Astrocyte (in vitro differentiated cells and primary cell): ENCODE data around the gene MCMBP. TPM values are rescaled to one million over a fixed set of nuclear protein-coding genes. Genes with fewer than 3 reads are reported as not detected.

ENCODE experiments used
- DNase-seq: peaks from one replicate; pipeline ENCODE4 v3.0.0-alpha.2; 2010; ENCODE audit warnings: low read depth
- FAIRE-seq: peaks from 2 replicates; lab custom pipeline; 2011; peaks lifted over from hg19 to GRCh38; lab: Jason Lieb, UNC
- H2AFZ ChIP-seq: 2 replicates; pipeline ENCODE4 v1.6.0; 2012; ENCODE audit warnings: low read depth, low read length, inconsistent platforms
- H3K27ac ChIP-seq: 2 replicates; pipeline ENCODE4 v1.5.1; 2011; ENCODE audit warnings: low read depth, low read length, inconsistent platforms
- H3K27me3 ChIP-seq: 2 replicates; pipeline ENCODE4 v1.6.0; 2011; ENCODE audit warnings: low read length, inconsistent platforms; ENCODE audit not compliant: insufficient read depth
- H3K36me3 ChIP-seq: 2 replicates; pipeline ENCODE4 v1.5.1; 2011; ENCODE audit warnings: low read length, inconsistent platforms; ENCODE audit not compliant: insufficient read depth
- H3K4me1 ChIP-seq: 2 replicates; pipeline ENCODE4 v1.5.1; 2011; ENCODE audit warnings: low read length, inconsistent platforms; ENCODE audit not compliant: insufficient read depth
- H3K4me2 ChIP-seq: 2 replicates; pipeline ENCODE4 v1.6.0; 2012; ENCODE audit warnings: low read length, inconsistent platforms
- H3K4me3 ChIP-seq: 2 replicates; pipeline ENCODE4 v1.5.1; 2011; ENCODE audit warnings: low read depth, mild to moderate bottlenecking, low read length, inconsistent platforms; ENCODE audit not compliant: insufficient read depth
- H3K79me2 ChIP-seq: 2 replicates; pipeline ENCODE4 v1.6.0; 2012; ENCODE audit warnings: mild to moderate bottlenecking, low read length, inconsistent platforms; ENCODE audit not compliant: insufficient read depth
- H3K9ac ChIP-seq: 2 replicates; pipeline ENCODE4 v1.6.0; 2012; ENCODE audit warnings: mild to moderate bottlenecking, low read length, inconsistent platforms
- H3K9me3 ChIP-seq: 2 replicates; pipeline ENCODE4 v1.5.1; 2012; ENCODE audit warnings: low read depth, mild to moderate bottlenecking, low read length, inconsistent platforms; ENCODE audit not compliant: insufficient read depth
- H4K20me1 ChIP-seq: 2 replicates; pipeline ENCODE4 v1.6.0; 2012; ENCODE audit warnings: low read length, inconsistent platforms; ENCODE audit not compliant: insufficient read depth
- H3K27ac Mint-ChIP-seq: one replicate; pipeline ENCODE4 v1.8.0; 2021; ENCODE audit warnings: mild to moderate bottlenecking, mixed read lengths; ENCODE audit not compliant: unreplicated experiment
- H3K27me3 Mint-ChIP-seq: one replicate; pipeline ENCODE4 v1.8.0; 2021; ENCODE audit warnings: low read depth, mixed read lengths; ENCODE audit not compliant: unreplicated experiment
- H3K36me3 Mint-ChIP-seq: one replicate; pipeline ENCODE4 v1.8.0; 2021; ENCODE audit warnings: low read depth, mixed read lengths; ENCODE audit not compliant: unreplicated experiment
- H3K4me1 Mint-ChIP-seq: one replicate; pipeline ENCODE4 v1.8.0; 2021; ENCODE audit warnings: low read depth, mixed read lengths; ENCODE audit not compliant: unreplicated experiment
- H3K4me3 Mint-ChIP-seq: one replicate; pipeline ENCODE4 v1.8.0; 2021; ENCODE audit warnings: mild to moderate bottlenecking, moderate library complexity, mixed read lengths; ENCODE audit not compliant: unreplicated experiment
- H3K9me3 Mint-ChIP-seq: one replicate; pipeline ENCODE4 v1.8.0; 2021; ENCODE audit warnings: mild to moderate bottlenecking, mixed read lengths; ENCODE audit not compliant: unreplicated experiment
- EZH2 ChIP-seq: IDR thresholded peaks from 2 replicates; pipeline ENCODE4 v1.6.1; 2012; ENCODE audit warnings: mild to moderate bottlenecking, low read length, inconsistent platforms; ENCODE audit not compliant: insufficient read depth
- total RNA-seq: library from RNA; stranded (reverse); gene quantifications from 2 replicates; pipeline ENCODE4 v1.2.1, GENCODE V29; 2021
- TF ChIP-seq, protein P1 (sequence below): IDR thresholded peaks from 2 replicates; pipeline ENCODE4 v1.5.1; 2011; ENCODE audit warnings: low read depth, mild to moderate bottlenecking, inconsistent platforms, low read length, moderate library complexity; ENCODE audit not compliant: insufficient read depth

Gene MCMBP
- total RNA-seq, 1 donor from 2014 or later = 40.9 TPM

DNA sequence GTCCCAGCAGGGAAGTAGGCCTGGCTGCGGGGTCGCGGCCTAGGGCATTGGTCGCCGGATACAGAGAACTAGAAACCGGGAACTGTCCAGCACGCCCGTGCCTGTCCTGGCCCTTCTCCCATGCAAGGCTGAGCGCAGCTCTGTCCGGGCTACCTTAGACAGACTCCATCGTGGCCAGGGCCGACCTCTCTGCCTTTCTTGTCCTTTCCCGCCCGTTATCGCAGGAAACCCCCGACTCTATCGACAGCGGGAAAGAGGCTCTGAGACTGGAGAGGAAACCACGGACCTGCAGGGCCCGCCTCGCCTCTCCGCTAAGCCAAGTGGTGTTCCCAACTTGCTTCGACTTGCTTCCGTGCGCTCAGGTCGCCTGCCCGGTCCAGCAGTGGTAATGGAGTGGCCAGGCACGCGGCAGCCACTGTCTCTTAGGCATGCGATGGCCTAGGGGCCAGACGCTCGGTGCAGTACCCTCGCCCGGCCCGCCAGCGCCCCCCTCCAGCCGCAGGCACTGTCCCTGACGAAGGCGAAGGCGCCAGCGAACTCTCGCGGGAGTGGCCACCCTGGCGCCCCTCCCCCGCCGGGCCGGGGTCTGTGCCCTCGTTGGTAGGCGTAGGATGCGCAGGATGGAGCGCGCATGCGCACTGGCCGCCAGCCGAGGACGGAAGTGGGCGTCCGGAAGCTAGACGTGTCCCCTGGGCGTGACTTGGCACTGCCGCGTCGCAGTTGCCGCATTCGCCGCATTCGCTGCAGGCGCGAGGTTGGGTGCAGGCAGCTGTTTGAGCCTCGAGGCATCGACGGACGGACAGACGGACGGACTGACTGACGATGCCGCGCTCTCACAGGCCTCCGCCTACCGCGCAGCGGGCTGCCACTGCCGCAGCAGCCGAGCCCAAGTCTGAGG is 54.4 kb downstream of the MCMBP start:
- no peak overlapping the region for H3K27ac ChIP-seq
- H3K4me2 ChIP-seq = peak overlapping the region; percentile 78
- H3K79me2 ChIP-seq = peaks cover 6% of the 10 kb centered on the region
- no peaks in the 10 kb centered on the region for H3K4me1 ChIP-seq
- peaks cover 5% of the 10 kb centered on the region for H3K36me3 ChIP-seq
- peak overlapping the region; percentile 36 for H3K27ac Mint-ChIP-seq
- no peaks in the 10 kb centered on the region for H3K27me3 Mint-ChIP-seq
- peak; percentile 50 for DNase-seq
- no peaks in the 10 kb centered on the region for H3K9me3 Mint-ChIP-seq
- peaks cover 9% of the 10 kb centered on the region for H3K36me3 Mint-ChIP-seq
- no peak for FAIRE-seq
- H4K20me1 ChIP-seq = no peaks in the 10 kb centered on the region
- TF ChIP-seq, protein P1, sequence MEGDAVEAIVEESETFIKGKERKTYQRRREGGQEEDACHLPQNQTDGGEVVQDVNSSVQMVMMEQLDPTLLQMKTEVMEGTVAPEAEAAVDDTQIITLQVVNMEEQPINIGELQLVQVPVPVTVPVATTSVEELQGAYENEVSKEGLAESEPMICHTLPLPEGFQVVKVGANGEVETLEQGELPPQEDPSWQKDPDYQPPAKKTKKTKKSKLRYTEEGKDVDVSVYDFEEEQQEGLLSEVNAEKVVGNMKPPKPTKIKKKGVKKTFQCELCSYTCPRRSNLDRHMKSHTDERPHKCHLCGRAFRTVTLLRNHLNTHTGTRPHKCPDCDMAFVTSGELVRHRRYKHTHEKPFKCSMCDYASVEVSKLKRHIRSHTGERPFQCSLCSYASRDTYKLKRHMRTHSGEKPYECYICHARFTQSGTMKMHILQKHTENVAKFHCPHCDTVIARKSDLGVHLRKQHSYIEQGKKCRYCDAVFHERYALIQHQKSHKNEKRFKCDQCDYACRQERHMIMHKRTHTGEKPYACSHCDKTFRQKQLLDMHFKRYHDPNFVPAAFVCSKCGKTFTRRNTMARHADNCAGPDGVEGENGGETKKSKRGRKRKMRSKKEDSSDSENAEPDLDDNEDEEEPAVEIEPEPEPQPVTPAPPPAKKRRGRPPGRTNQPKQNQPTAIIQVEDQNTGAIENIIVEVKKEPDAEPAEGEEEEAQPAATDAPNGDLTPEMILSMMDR = no peak
- no peaks in the 10 kb centered on the region for H3K4me1 Mint-ChIP-seq
- peak overlapping the region; percentile 86 for H3K4me3 Mint-ChIP-seq
- H3K4me3 ChIP-seq = peak overlapping the region; percentile 56
- H3K9me3 ChIP-seq = no peaks in the 10 kb centered on the region
- H3K27me3 ChIP-seq = no peaks in the 10 kb centered on the region
- peak overlapping the region; percentile 23 for H3K9ac ChIP-seq
- H2AFZ ChIP-seq = peak overlapping the region; percentile 67

DNA sequence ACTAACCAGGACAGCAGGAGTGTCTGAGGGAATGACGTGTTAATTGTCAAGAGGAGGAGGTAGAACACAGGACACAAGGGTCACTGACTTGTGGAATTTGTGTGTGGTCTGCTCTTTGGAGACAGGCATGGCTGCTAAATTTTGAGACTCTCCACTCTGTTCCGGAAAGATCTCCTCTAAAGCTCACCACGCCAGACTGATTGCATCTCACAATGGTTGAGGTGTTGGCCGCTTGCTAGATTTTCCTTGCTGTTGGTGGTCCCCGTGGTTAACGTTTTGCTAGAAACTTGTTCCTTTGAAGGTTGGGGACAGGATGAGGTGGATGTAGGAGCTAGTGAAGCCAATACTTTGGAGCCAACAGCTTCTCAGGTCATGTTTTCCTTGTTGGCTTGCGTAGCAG is 57.0 kb downstream of the MCMBP start:
- H3K27me3 Mint-ChIP-seq = no peaks in the 10 kb centered on the region
- H3K4me1 Mint-ChIP-seq = no peaks in the 10 kb centered on the region
- TF ChIP-seq, protein P1 = no peak
- no peak for TF ChIP-seq EZH2
- H3K4me2 ChIP-seq = no peak overlapping the region
- DNase-seq (no peak), FAIRE-seq (no peak)
- H2AFZ ChIP-seq = no peak overlapping the region
- no peak overlapping the region for H3K4me3 Mint-ChIP-seq
- H3K4me1 ChIP-seq = no peaks in the 10 kb centered on the region
- H3K36me3 ChIP-seq = no peaks in the 10 kb centered on the region
- H3K27ac ChIP-seq = no peak overlapping the region
- H3K9ac ChIP-seq = no peak overlapping the region
- H3K9me3 ChIP-seq = no peaks in the 10 kb centered on the region
- no peaks in the 10 kb centered on the region for H3K9me3 Mint-ChIP-seq
- H3K4me3 ChIP-seq = no peak overlapping the region
- peaks cover 9% of the 10 kb centered on the region for H3K36me3 Mint-ChIP-seq
- no peak overlapping the region for H3K27ac Mint-ChIP-seq
- peaks cover 6% of the 10 kb centered on the region for H3K79me2 ChIP-seq
- H4K20me1 ChIP-seq = no peaks in the 10 kb centered on the region
- no peaks in the 10 kb centered on the region for H3K27me3 ChIP-seq

DNA sequence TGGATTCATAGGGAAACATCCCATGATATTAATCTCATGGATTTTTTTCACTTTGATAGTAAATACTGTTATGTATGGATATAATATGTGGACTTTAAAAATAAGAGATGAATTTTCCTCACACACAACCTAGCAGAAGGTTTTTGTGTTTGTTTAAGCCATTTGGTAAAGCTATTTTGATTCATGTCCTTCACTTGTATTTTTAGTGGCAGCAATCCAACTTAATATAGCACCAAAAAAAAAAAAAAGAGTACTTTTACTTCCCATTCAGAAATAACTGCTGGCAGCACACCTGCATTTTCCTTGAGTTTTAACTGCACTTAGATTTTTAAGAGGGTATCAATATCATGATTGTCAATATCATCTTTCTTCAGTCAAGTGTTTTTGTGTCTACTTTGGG is 60.0 kb downstream of the MCMBP start:
- Histone ChIP-seq H3K4me3 (no peak overlapping the region), H3K9me3 (no peaks in the 10 kb centered on the region), H3K27me3 (no peaks in the 10 kb centered on the region), H3K9ac (no peak overlapping the region), H3K36me3 (no peaks in the 10 kb centered on the region), H2AFZ (no peak overlapping the region), H3K27ac (no peak overlapping the region), H3K79me2 (no peaks in the 10 kb centered on the region), H4K20me1 (no peaks in the 10 kb centered on the region), H3K4me2 (no peak overlapping the region), H3K4me1 (no peaks in the 10 kb centered on the region)
- DNase-seq (no peak), FAIRE-seq (no peak)
- Mint-ChIP-seq H3K4me3 (no peak overlapping the region), H3K9me3 (no peaks in the 10 kb centered on the region), H3K4me1 (peaks cover 11% of the 10 kb centered on the region), H3K36me3 (peaks cover 9% of the 10 kb centered on the region), H3K27me3 (no peaks in the 10 kb centered on the region), H3K27ac (no peak overlapping the region)
- TF ChIP-seq, protein P1 = no peak
- TF ChIP-seq EZH2 = no peak
